OCI-LY1 (cell line): ENCODE results near the gene PDE1C.

ENCODE experiments used
- H2AFZ ChIP-seq: fragments of 200-600 bp; sonication (generic), shearing (Covaris generic); 2 replicates; pipeline ENCODE4 v1.6.0; 2014; ENCODE audit warnings: antibody characterized with exemption, mild to moderate bottlenecking, low read length
- H3F3A ChIP-seq: fragments of 200-600 bp; sonication (generic), shearing (Covaris generic); 2 replicates; pipeline ENCODE4 v1.6.0; 2014; ENCODE audit warnings: mild to moderate bottlenecking, antibody characterized with exemption, low read length, moderate library complexity; ENCODE audit not compliant: insufficient read depth
- H3K27ac ChIP-seq: fragments of 200-600 bp; sonication (generic); 2 replicates; pipeline ENCODE4 v1.5.1; 2014; ENCODE audit warnings: low read length, mixed run types, mild to moderate bottlenecking, low read depth; ENCODE audit not compliant: poor library complexity, severe bottlenecking
- H3K27me3 ChIP-seq: fragments of 200-600 bp; sonication (generic); 2 replicates; pipeline ENCODE4 v1.6.0; 2014; ENCODE audit warnings: antibody characterized with exemption, mild to moderate bottlenecking, low read length, moderate library complexity; ENCODE audit not compliant: insufficient read depth
- H3K36me3 ChIP-seq: fragments of 200-600 bp; sonication (generic); 2 replicates; pipeline ENCODE4 v1.6.1; 2014; ENCODE audit warnings: mild to moderate bottlenecking, antibody characterized with exemption, low read length, moderate library complexity, mixed read lengths; ENCODE audit not compliant: insufficient read depth
- H3K4me1 ChIP-seq: fragments of 200-600 bp; sonication (generic); 2 replicates; pipeline ENCODE4 v1.5.1; 2014; ENCODE audit warnings: mild to moderate bottlenecking, low read length, moderate library complexity; ENCODE audit not compliant: insufficient read depth, severe bottlenecking
- H3K4me2 ChIP-seq: fragments of 200-600 bp; sonication (generic), shearing (Covaris generic); 2 replicates; pipeline ENCODE4 v1.6.1; 2014; ENCODE audit warnings: low read length
- H3K4me3 ChIP-seq: fragments of 200-600 bp; sonication (generic); 2 replicates; pipeline ENCODE4 v1.5.1; 2014; ENCODE audit warnings: low read length, low read depth, mild to moderate bottlenecking, mixed read lengths; ENCODE audit not compliant: poor library complexity, severe bottlenecking
- H3K79me2 ChIP-seq: fragments of 200-600 bp; shearing (Covaris generic); 2 replicates; pipeline ENCODE4 v1.6.1; 2016; ENCODE audit warnings: mixed run types, low read length, mixed read lengths; ENCODE audit not compliant: insufficient read depth
- H3K9ac ChIP-seq: fragments of 200-600 bp; sonication (generic), shearing (Covaris generic); 2 replicates; pipeline ENCODE4 v1.6.1; 2014; ENCODE audit warnings: mild to moderate bottlenecking, low read length, mixed read lengths
- H3K9me2 ChIP-seq: fragments of 200-600 bp; sonication (generic), shearing (Covaris generic); 2 replicates; pipeline ENCODE4 v1.6.1; 2014; ENCODE audit warnings: low read depth, mild to moderate bottlenecking, low read length, mixed read lengths
- H3K9me3 ChIP-seq: fragments of 200-600 bp; shearing (Covaris generic); 2 replicates; pipeline ENCODE4 v1.6.1; 2014; ENCODE audit warnings: low read length, mixed read lengths
- H4K20me1 ChIP-seq: fragments of 200-600 bp; sonication (generic), shearing (Covaris generic); 2 replicates; pipeline ENCODE4 v1.6.0; 2016; ENCODE audit warnings: mild to moderate bottlenecking, low read length; ENCODE audit not compliant: insufficient read depth
- EZH2 ChIP-seq: fragments of 200-600 bp; sonication (generic), shearing (Covaris generic); IDR thresholded peaks from 2 replicates; pipeline ENCODE4 v1.8.0; 2017; ENCODE audit warnings: borderline replicate concordance, mixed run types, mild to moderate bottlenecking, antibody characterized with exemption, low read length, moderate library complexity, mixed read lengths
- TF ChIP-seq, protein P1 (sequence below): fragments of 200-600 bp; sonication (generic), shearing (Covaris generic); IDR thresholded peaks from 2 replicates; pipeline ENCODE4 v1.5.1; 2017; ENCODE audit warnings: mild to moderate bottlenecking, antibody characterized with exemption, low read length, moderate library complexity, mixed read lengths

The PDE1C gene

DNA sequence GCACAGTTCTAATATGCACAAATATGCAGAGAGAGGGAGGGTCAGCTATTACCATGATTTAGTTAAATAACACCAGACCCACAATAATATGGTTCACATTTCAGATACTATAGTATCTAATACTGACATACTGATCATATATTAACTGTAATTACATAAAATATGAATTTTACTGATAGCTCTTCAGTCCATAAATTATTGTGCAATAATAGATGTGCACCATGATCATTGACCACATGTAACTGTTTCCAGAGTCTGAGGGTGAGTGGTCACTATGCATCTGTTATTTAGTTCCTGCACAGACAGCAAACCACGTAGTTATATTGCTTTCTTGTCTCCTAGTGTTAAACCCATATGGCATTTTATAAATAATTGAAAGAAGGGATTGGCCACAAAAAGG is 353.9 kb downstream of the PDE1C start:
- Histone ChIP-seq H3K36me3 (no peaks in the 10 kb centered on the region), H4K20me1 (no peaks in the 10 kb centered on the region), H3K4me1 (no peaks in the 10 kb centered on the region), H3K9ac (no peak overlapping the region), H3K79me2 (no peaks in the 10 kb centered on the region), H2AFZ (no peak overlapping the region), H3K4me3 (no peak overlapping the region), H3K4me2 (no peak overlapping the region), H3K27me3 (no peaks in the 10 kb centered on the region), H3F3A (no peaks in the 10 kb centered on the region), H3K9me3 (no peaks in the 10 kb centered on the region), H3K9me2 (no peaks in the 10 kb centered on the region), H3K27ac (no peak overlapping the region)
- TF ChIP-seq, protein P1, sequence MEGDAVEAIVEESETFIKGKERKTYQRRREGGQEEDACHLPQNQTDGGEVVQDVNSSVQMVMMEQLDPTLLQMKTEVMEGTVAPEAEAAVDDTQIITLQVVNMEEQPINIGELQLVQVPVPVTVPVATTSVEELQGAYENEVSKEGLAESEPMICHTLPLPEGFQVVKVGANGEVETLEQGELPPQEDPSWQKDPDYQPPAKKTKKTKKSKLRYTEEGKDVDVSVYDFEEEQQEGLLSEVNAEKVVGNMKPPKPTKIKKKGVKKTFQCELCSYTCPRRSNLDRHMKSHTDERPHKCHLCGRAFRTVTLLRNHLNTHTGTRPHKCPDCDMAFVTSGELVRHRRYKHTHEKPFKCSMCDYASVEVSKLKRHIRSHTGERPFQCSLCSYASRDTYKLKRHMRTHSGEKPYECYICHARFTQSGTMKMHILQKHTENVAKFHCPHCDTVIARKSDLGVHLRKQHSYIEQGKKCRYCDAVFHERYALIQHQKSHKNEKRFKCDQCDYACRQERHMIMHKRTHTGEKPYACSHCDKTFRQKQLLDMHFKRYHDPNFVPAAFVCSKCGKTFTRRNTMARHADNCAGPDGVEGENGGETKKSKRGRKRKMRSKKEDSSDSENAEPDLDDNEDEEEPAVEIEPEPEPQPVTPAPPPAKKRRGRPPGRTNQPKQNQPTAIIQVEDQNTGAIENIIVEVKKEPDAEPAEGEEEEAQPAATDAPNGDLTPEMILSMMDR = no peak
- TF ChIP-seq EZH2 = no peak

GRCh38 chr7:31710171-31710570 is 360.0 kb downstream of the PDE1C start:
- Histone ChIP-seq H3K4me2 (no peak overlapping the region), H3K27me3 (no peaks in the 10 kb centered on the region), H3K9me2 (no peaks in the 10 kb centered on the region)

DNA sequence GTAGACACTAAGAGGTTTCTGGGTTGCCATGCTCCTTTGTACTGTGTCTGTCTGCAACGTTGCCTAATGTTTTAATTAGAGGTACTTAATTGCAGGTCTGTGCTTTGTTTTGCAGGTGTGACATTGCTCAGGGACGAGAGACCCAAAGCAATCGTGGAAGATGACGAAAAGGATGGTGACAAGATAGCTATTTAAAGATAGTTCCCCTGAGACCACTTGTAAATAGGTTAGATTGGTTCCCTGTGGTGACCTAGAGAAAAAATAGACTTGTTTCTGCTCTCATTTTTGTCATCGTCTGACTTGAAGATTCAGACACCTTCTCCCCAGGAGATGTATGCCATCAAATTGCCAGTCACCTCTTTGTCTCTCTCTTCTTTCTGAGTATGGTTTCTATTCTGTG is 363.1 kb downstream of the PDE1C start:
- Histone ChIP-seq H3K27me3 (no peaks in the 10 kb centered on the region), H3K9me3 (no peaks in the 10 kb centered on the region), H3F3A (no peaks in the 10 kb centered on the region), H3K27ac (no peak overlapping the region), H3K4me1 (no peaks in the 10 kb centered on the region), H3K36me3 (no peaks in the 10 kb centered on the region), H3K4me2 (no peak overlapping the region), H4K20me1 (no peaks in the 10 kb centered on the region), H2AFZ (no peak overlapping the region), H3K9ac (no peak overlapping the region), H3K79me2 (no peaks in the 10 kb centered on the region), H3K9me2 (no peaks in the 10 kb centered on the region), H3K4me3 (no peak overlapping the region)
- no peak for TF ChIP-seq EZH2
- TF ChIP-seq, protein P1 = no peak

More at GRCh38 chr7:31710171-31710570, 360.0 kb downstream of the PDE1C start:
- H3K27ac ChIP-seq = no peak overlapping the region
- H3K4me3 ChIP-seq = no peak overlapping the region
- H4K20me1 ChIP-seq = no peaks in the 10 kb centered on the region
- H3F3A ChIP-seq = no peaks in the 10 kb centered on the region
- no peaks in the 10 kb centered on the region for H3K9me3 ChIP-seq
- H3K79me2 ChIP-seq = no peaks in the 10 kb centered on the region
- TF ChIP-seq EZH2 = no peak
- TF ChIP-seq, protein P1 = no peak
- no peaks in the 10 kb centered on the region for H3K4me1 ChIP-seq
- H3K36me3 ChIP-seq = no peaks in the 10 kb centered on the region
- H2AFZ ChIP-seq = no peak overlapping the region
- H3K9ac ChIP-seq = no peak overlapping the region
